ENCODE data around the gene FAM3C. TPM values are rescaled to one million over a fixed set of nuclear protein-coding genes. Genes with fewer than 3 reads are reported as not detected.

FAM3C gene
- total RNA-seq, 4 donors from 2014 or later, result 44.3 to 129 (median 49.0) TPM

GRCh38 chr7:121334875-121335648 is 61.0 kb downstream of the FAM3C start:
- TF ChIP-seq, protein P1, sequence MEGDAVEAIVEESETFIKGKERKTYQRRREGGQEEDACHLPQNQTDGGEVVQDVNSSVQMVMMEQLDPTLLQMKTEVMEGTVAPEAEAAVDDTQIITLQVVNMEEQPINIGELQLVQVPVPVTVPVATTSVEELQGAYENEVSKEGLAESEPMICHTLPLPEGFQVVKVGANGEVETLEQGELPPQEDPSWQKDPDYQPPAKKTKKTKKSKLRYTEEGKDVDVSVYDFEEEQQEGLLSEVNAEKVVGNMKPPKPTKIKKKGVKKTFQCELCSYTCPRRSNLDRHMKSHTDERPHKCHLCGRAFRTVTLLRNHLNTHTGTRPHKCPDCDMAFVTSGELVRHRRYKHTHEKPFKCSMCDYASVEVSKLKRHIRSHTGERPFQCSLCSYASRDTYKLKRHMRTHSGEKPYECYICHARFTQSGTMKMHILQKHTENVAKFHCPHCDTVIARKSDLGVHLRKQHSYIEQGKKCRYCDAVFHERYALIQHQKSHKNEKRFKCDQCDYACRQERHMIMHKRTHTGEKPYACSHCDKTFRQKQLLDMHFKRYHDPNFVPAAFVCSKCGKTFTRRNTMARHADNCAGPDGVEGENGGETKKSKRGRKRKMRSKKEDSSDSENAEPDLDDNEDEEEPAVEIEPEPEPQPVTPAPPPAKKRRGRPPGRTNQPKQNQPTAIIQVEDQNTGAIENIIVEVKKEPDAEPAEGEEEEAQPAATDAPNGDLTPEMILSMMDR (IDR thresholded peaks at IDR 0.05), result no peak
- ATAC-seq (ENCODE audit: low FRiP score) (no peak), DNase-seq (ENCODE audit: low spot score) (no peak)

- no peak for ATAC-seq (ENCODE audit: low FRiP score)
- TF ChIP-seq, protein P1 (IDR thresholded peaks at IDR 0.05), result no peak
Observed at GRCh38 chr7:121334376-121334775, 61.7 kb downstream of the FAM3C start.

GRCh38 chr7:121331574-121331973 is 64.5 kb downstream of the FAM3C start:
- DNase-seq (ENCODE audit: low spot score), result no peak
- TF ChIP-seq, protein P1 (IDR thresholded peaks at IDR 0.05), result no peak
- ATAC-seq (ENCODE audit: low FRiP score), result no peak

More at GRCh38 chr7:121334376-121334775, 61.7 kb downstream of the FAM3C start:
- DNase-seq (ENCODE audit: low spot score), result no peak

GRCh38 chr7:121331048-121331447 is 65.1 kb downstream of the FAM3C start:
- ATAC-seq (ENCODE audit: low FRiP score) (no peak), DNase-seq (ENCODE audit: low spot score) (no peak)
- TF ChIP-seq, protein P1 (IDR thresholded peaks at IDR 0.05), result no peak

DNA sequence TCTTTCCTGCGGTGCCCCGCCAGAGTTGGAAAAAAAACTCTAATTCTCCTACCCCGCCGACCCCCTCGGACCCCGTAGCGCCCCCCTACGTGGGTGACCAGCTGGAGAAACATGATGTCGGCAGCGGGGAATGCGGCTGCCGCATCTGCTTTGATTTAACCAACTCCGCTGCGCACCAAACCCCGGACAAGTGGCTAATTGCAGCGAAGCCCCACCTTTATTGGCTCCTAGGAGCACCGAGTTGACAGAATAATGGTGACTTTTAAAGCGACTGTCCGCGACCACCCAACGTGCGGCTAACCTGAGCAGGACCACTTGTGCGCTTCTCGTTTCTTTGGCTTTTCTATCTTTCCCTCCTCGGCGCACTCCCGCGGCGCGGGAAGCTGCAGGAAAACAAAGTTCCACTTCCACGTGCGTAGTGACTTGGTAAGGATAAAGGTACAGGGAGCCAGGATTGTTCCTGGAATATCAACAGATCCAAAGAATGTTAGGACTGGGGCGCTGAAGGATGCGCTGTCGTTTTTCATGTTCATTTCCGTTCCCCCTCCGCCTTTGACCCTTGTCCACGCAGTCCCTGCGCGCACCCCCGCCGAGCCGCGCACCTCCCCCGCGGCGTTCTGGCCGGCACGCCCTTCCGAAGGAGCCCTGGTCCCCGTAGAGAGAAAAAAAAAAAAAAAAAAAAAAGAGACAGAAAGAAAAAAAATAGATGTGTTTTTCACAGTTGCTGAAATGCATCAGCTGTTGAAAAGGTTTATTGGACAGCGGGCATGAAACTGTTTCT is 65.9 kb downstream of the FAM3C start:
- TF ChIP-seq, protein P1 (IDR thresholded peaks at IDR 0.05), result no peak
- ATAC-seq (ENCODE audit: low FRiP score), result peak; percentile 37

GRCh38 chr7:121329191-121330052 is 66.7 kb downstream of the FAM3C start:
- TF ChIP-seq, protein P1 (IDR thresholded peaks at IDR 0.05), result no peak
- DNase-seq (ENCODE audit: low spot score), result no peak
- ATAC-seq (ENCODE audit: low FRiP score), result peak; percentile 10

More for the DNA sequence above, 65.9 kb downstream of the FAM3C start:
- DNase-seq (ENCODE audit: low spot score), result no peak
